NOMO-1 treated with DMSO at 0.1 percent for 48 hours (cell line): ENCODE results near the gene PSMD2.
A peak's percentile ranks its signal among the peaks of the same experiment; 100 is the strongest.
"Not testable (repeated sequence)": the region's sequence is repeated elsewhere in the genome, so short reads cannot be mapped to it uniquely, and the experiment has no call there.

Source experiments
- DNase-seq: peaks from one replicate; lab custom pipeline; 2025; ENCODE audit not compliant: unreplicated experiment; lab: John Stamatoyannopoulos, UW

Gene PSMD2

GRCh38 chr3:184337981-184338380 is 38.9 kb downstream of the PSMD2 start:
- no peak for DNase-seq

GRCh38 chr3:184338511-184338945 is 39.5 kb downstream of the PSMD2 start:
- no peak for DNase-seq

GRCh38 chr3:184339001-184339400 is 40.0 kb downstream of the PSMD2 start:
- DNase-seq = no peak

- not testable (repeated sequence) for DNase-seq
Observed at GRCh38 chr3:184339451-184340135, 40.6 kb downstream of the PSMD2 start.

GRCh38 chr3:184341925-184342324 is 42.9 kb downstream of the PSMD2 start:
- DNase-seq = no peak

GRCh38 chr3:184343200-184343876 is 44.3 kb downstream of the PSMD2 start:
- no peak for DNase-seq

GRCh38 chr3:184344579-184345316 is 45.7 kb downstream of the PSMD2 start:
- no peak for DNase-seq

GRCh38 chr3:184345317-184346144 is 46.5 kb downstream of the PSMD2 start:
- peak; percentile 19 for DNase-seq

GRCh38 chr3:184346480-184347190 is 47.6 kb downstream of the PSMD2 start:
- DNase-seq = no peak

- DNase-seq = no peak
Observed at GRCh38 chr3:184347321-184348056, 48.4 kb downstream of the PSMD2 start.

- no peak for DNase-seq
Observed at GRCh38 chr3:184348057-184348382, 49.0 kb downstream of the PSMD2 start.

GRCh38 chr3:184349563-184350470 is 50.8 kb downstream of the PSMD2 start:
- DNase-seq = no peak

- no peak for DNase-seq
Observed at GRCh38 chr3:184350618-184351017, 51.6 kb downstream of the PSMD2 start.

- DNase-seq = no peak
Observed at GRCh38 chr3:184351511-184352148, 52.6 kb downstream of the PSMD2 start.

- no peak for DNase-seq
Observed at GRCh38 chr3:184352149-184352785, 53.2 kb downstream of the PSMD2 start.

GRCh38 chr3:184352897-184353545 is 54.0 kb downstream of the PSMD2 start:
- DNase-seq = no peak

GRCh38 chr3:184353546-184353941 is 54.5 kb downstream of the PSMD2 start:
- DNase-seq = no peak
